NCI-H2029 (cell line): ENCODE data around the gene MRPS2.

Source experiments
- DNase-seq: peaks from one replicate; lab custom pipeline; 2025; lab: John Stamatoyannopoulos, UW

MRPS2 gene

GRCh38 chr9:135480071-135480939 lies 20.2 kb upstream of the MRPS2 start:
- no peak for DNase-seq

GRCh38 chr9:135480940-135481310 lies 19.6 kb upstream of the MRPS2 start:
- DNase-seq, result no peak

- no peak for DNase-seq
Measured at GRCh38 chr9:135482015-135482754, 18.3 kb upstream of the MRPS2 start.

- DNase-seq, result no peak
Measured at GRCh38 chr9:135484460-135485277, 15.8 kb upstream of the MRPS2 start.

- DNase-seq, result no peak
Measured at GRCh38 chr9:135485385-135485784, 15.1 kb upstream of the MRPS2 start.

- DNase-seq, result no peak
Measured at GRCh38 chr9:135485832-135486231, 14.7 kb upstream of the MRPS2 start.

- DNase-seq, result no peak
Measured at GRCh38 chr9:135486267-135487065, 14.0 kb upstream of the MRPS2 start.

- no peak for DNase-seq
Measured at GRCh38 chr9:135487281-135488012, 13.0 kb upstream of the MRPS2 start.

GRCh38 chr9:135488013-135488330 lies 12.5 kb upstream of the MRPS2 start:
- no peak for DNase-seq

- DNase-seq, result no peak
Measured at GRCh38 chr9:135488527-135488926, 12.0 kb upstream of the MRPS2 start.

GRCh38 chr9:135489188-135489906 lies 11.1 kb upstream of the MRPS2 start:
- no peak for DNase-seq

GRCh38 chr9:135490166-135490870 lies 10.2 kb upstream of the MRPS2 start:
- no peak for DNase-seq

GRCh38 chr9:135490980-135491464 lies 9.5 kb upstream of the MRPS2 start:
- DNase-seq, result no peak

- no peak for DNase-seq
Measured at GRCh38 chr9:135491764-135492163, 8.7 kb upstream of the MRPS2 start.

GRCh38 chr9:135492886-135493669 lies 7.4 kb upstream of the MRPS2 start:
- DNase-seq, result no peak

GRCh38 chr9:135494791-135495559 lies 5.5 kb upstream of the MRPS2 start:
- DNase-seq, result no peak

- DNase-seq, result no peak
Measured at GRCh38 chr9:135498381-135499126, 1.9 kb upstream of the MRPS2 start.
